Kidney (tissue), 14 donors: ENCODE data around the gene LAMA4. TPM values are rescaled to one million over a fixed set of nuclear protein-coding genes. Genes with fewer than 3 reads are reported as not detected.

ENCODE experiments used
- DNase-seq, 5 donors: peaks; one replicate each; pipeline ENCODE4 v3.0.0-alpha.2; 2013 to 2020
- FAIRE-seq: peaks from 2 replicates; lab custom pipeline; 2012; peaks lifted over from hg19 to GRCh38; lab: Jason Lieb, UNC
- H3K27ac ChIP-seq, 2 donors: one replicate each; pipeline ENCODE4 v1.7.0; 2013; ENCODE audit warnings: low read depth in 2 of 2, low read length in 2 of 2, inconsistent platforms in 1 of 2
- H3K27me3 ChIP-seq: one replicate; pipeline ENCODE4 v1.7.1; 2013; ENCODE audit warnings: low read length, inconsistent platforms; ENCODE audit not compliant: control insufficient read depth, insufficient read depth
- H3K36me3 ChIP-seq, 3 donors: one replicate each; pipeline versions ENCODE4 v1.7.0 to v1.7.1; 2013; ENCODE audit warnings: low read length in 3 of 3, control low read depth in 1 of 3, inconsistent platforms in 1 of 3; ENCODE audit not compliant: insufficient read depth in 3 of 3, control insufficient read depth in 2 of 3
- H3K4me1 ChIP-seq, 3 donors: one replicate each; pipeline versions ENCODE4 v1.7.0 to v1.7.1; 2013; ENCODE audit warnings: low read length in 3 of 3, inconsistent platforms in 1 of 3, low read depth in 1 of 3; ENCODE audit not compliant: control insufficient read depth in 2 of 3, insufficient read depth in 2 of 3
- H3K4me3 ChIP-seq, 3 donors: one replicate each; pipeline versions ENCODE4 v1.7.0 to v1.8.1; 2013; ENCODE audit warnings: low read length in 3 of 3, control low read depth in 1 of 3, inconsistent platforms in 1 of 3
- H3K9ac ChIP-seq, 3 donors: one replicate each; pipeline versions ENCODE4 v1.7.0 to v1.7.1; 2013; ENCODE audit warnings: low read length in 3 of 3, control low read depth in 1 of 3, inconsistent platforms in 1 of 3
- H3K9me3 ChIP-seq, 3 donors: one replicate each; pipeline versions ENCODE4 v1.7.0 to v1.7.1; 2013; ENCODE audit warnings: low read length in 3 of 3, control low read depth in 1 of 3, inconsistent platforms in 1 of 3; ENCODE audit not compliant: control insufficient read depth in 2 of 3, insufficient read depth in 1 of 3
- intact Hi-C: fragments of 100-400 bp; cut with DNase I; formaldehyde crosslinking; loops from one replicate; pipeline ENCODE4 v1.11.1; 2022
- polyA plus RNA-seq: library from polyadenylated mRNA; stranded (reverse); fragments of 350-450 nt; fragmentation: Illumina TruSeq; extraction: RNeasy Lipid Tissue Mini Kit (QIAGEN cat#74804); gene quantifications from one replicate; pipeline ENCODE4 v1.2.3, GENCODE V29; 2014; ENCODE audit warnings: low read depth, low replicate concordance; ENCODE audit not compliant: insufficient read depth
- total RNA-seq: library from RNA; stranded (reverse); fragmentation: NEBNext Ultra II Directional; extraction: Animal tissue kit (Norgen Biotek cat#: 25700); gene quantifications from one replicate; pipeline ENCODE4 v1.2.1, GENCODE V29; 2021
- TF ChIP-seq, protein P1 (sequence below): IDR thresholded peaks from 3 replicates; pipeline ENCODE4 v1.5.1; 2012; ENCODE audit warnings: mild to moderate bottlenecking, moderate library complexity, borderline replicate concordance; ENCODE audit not compliant: insufficient read depth; ENCODE audit errors: extremely low read depth
- donor health status: control.
- donor health status: control.
- donor health status: control.
- donor health status: control.
- donor health status: control.
- donor health status: DM: yes; HTN: yes; CAD: no.
- donor health status: Normal renal cell carcinoma (clear cell type).

The LAMA4 gene
- total and polyA plus RNA-seq, 2 donors from 2014 or later = 5.6 to 20.7 TPM

DNA sequence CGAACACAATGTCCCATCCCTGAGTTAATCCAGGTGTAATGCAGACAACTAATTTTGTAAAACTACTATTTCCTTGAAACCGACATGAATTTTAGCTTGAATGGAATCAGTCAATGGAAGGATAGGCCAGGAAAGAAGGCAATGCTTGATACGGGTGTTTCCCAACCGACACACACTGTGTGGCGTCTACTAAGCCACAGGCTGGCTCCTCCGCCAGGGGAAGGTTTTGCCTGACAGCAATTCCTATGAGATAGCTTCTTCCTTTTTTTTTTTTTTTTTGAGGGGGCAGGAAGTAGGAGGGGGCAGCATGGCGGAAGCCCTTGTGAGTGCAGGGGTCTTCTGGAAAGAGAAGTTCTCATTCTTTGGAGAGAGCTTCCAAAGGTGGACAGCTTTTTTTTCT, 12.0 kb upstream of the LAMA4 start:
- H3K36me3 ChIP-seq = no peaks in the 10 kb centered on the region
- no peaks in the 10 kb centered on the region for H3K27me3 ChIP-seq
- H3K9ac ChIP-seq = no peak overlapping the region
- no peaks in the 10 kb centered on the region for H3K9me3 ChIP-seq
- DNase-seq (no peak), FAIRE-seq (no peak)
- H3K27ac ChIP-seq = no peak overlapping the region
- intact Hi-C loops = no loop called here
- H3K4me1 ChIP-seq = no peaks in the 10 kb centered on the region
- TF ChIP-seq, protein P1, sequence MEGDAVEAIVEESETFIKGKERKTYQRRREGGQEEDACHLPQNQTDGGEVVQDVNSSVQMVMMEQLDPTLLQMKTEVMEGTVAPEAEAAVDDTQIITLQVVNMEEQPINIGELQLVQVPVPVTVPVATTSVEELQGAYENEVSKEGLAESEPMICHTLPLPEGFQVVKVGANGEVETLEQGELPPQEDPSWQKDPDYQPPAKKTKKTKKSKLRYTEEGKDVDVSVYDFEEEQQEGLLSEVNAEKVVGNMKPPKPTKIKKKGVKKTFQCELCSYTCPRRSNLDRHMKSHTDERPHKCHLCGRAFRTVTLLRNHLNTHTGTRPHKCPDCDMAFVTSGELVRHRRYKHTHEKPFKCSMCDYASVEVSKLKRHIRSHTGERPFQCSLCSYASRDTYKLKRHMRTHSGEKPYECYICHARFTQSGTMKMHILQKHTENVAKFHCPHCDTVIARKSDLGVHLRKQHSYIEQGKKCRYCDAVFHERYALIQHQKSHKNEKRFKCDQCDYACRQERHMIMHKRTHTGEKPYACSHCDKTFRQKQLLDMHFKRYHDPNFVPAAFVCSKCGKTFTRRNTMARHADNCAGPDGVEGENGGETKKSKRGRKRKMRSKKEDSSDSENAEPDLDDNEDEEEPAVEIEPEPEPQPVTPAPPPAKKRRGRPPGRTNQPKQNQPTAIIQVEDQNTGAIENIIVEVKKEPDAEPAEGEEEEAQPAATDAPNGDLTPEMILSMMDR = no peak
- no peak overlapping the region for H3K4me3 ChIP-seq

DNA sequence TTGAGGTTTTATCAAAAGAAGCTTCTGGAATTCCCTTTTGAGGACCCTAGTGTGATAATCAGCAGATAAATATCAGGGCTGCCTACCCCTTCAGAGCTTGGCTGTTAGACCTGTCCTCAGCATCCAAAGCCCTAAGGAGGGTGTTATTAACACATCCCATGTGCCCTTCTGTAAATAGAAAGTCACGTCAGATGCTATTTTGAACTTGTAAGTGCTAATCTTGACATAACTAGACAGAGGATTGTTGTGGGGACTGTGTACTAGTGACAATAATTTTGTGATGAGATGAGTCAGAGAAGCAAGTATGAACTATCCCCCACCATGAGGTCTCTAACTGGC, 4.9 kb upstream of the LAMA4 start:
- H3K27me3 ChIP-seq = no peaks in the 10 kb centered on the region
- H3K9me3 ChIP-seq = no peaks in the 10 kb centered on the region
- no peak for DNase-seq
- H3K27ac ChIP-seq = no peak overlapping the region
- H3K9ac ChIP-seq = no peak overlapping the region
- intact Hi-C loops = no loop called here
- peaks cover 0 to 2% (median 0%) of the 10 kb centered on the region in 3 donors for H3K4me1 ChIP-seq
- FAIRE-seq = no peak
- H3K36me3 ChIP-seq = no peaks in the 10 kb centered on the region
- H3K4me3 ChIP-seq = no peak overlapping the region
- TF ChIP-seq, protein P1 = no peak

DNA sequence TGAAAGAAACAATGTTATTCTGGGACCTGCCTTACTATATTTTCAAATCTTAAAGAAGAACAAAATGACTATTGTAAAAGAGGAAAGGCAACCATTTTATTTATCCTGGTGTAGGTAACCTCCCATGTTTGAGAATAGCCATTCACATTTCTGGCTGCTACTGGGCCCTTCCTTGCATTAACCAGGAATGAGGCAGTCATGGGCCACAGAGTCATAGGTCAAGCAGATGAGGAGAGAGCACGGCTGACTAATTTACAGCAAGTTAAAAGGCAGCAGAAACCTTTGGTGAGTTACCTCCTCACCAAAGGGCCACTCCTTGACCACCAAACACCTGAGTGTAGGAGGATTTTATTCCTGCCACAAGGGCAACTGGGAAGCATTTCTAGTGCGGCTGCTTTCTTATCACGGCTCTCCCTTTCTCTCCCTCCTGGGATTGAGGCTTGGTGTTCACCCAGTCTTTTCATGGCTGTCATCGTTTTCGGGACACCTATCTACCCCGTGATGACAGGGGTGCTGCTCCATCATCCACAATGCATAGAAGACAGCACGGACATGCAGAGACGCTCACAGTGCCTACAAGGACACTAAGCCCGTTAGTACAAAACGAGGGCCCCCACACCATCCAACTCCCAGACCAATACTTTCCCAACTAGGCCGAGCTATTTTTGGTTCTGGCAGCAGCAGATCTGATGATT, 4.4 kb upstream of the LAMA4 start:
- peaks cover 0 to 2% (median 0%) of the 10 kb centered on the region in 3 donors for H3K4me1 ChIP-seq
- TF ChIP-seq, protein P1 = no peak
- DNase-seq (peak in 2 of 5 donors; percentile 25 to 53), FAIRE-seq (no peak)
- H3K9ac ChIP-seq = no peak overlapping the region
- no peaks in the 10 kb centered on the region for H3K9me3 ChIP-seq
- no peaks in the 10 kb centered on the region for H3K27me3 ChIP-seq
- H3K4me3 ChIP-seq = no peak overlapping the region
- no peaks in the 10 kb centered on the region for H3K36me3 ChIP-seq
- intact Hi-C loops = no loop called here
- H3K27ac ChIP-seq = no peak overlapping the region
